Tongue (tissue), 2 donors: Measurements from ENCODE around the gene SNU13. TPM values are rescaled to one million over a fixed set of nuclear protein-coding genes. Genes with fewer than 3 reads are reported as not detected.
"Not testable (repeated sequence)": the region's sequence is repeated elsewhere in the genome, so short reads cannot be mapped to it uniquely, and the experiment has no call there.

Source experiments
- DNase-seq: peaks from one replicate; pipeline ENCODE4 v3.0.0-alpha.2; 2015
- total RNA-seq: library from RNA; depleted of rRNA; stranded (reverse); fragments of >200 nt; gene quantifications from one replicate; pipeline ENCODE4 v1.2.3, GENCODE V29; 2014

SNU13 gene
- total RNA-seq, 1 donor from 2014 or later = 68.6 TPM

GRCh38 chr22:41681616-41682015 lies 7.1 kb downstream of the SNU13 start:
- no peak for DNase-seq

- no peak for DNase-seq
These were observed 12.5 kb downstream of the SNU13 start for GRCh38 chr22:41676134-41676533.

- DNase-seq = peak; percentile 68
These were observed 13.8 kb downstream of the SNU13 start for GRCh38 chr22:41674846-41675340.

GRCh38 chr22:41672780-41673509 lies 15.7 kb downstream of the SNU13 start:
- DNase-seq = no peak

- not testable (repeated sequence) for DNase-seq
These were observed 16.6 kb downstream of the SNU13 start for GRCh38 chr22:41672096-41672495.

GRCh38 chr22:41668971-41669911 lies 19.4 kb downstream of the SNU13 start:
- no peak for DNase-seq

GRCh38 chr22:41664951-41665350 lies 23.7 kb downstream of the SNU13 start:
- DNase-seq = no peak

GRCh38 chr22:41664490-41664889 lies 24.2 kb downstream of the SNU13 start:
- DNase-seq = no peak

- not testable (repeated sequence) for DNase-seq
These were observed 25.1 kb downstream of the SNU13 start for GRCh38 chr22:41663594-41663993.

GRCh38 chr22:41661713-41662112 lies 27.0 kb downstream of the SNU13 start:
- DNase-seq = no peak

- DNase-seq = no peak
These were observed 27.6 kb downstream of the SNU13 start for GRCh38 chr22:41661088-41661487.

GRCh38 chr22:41660416-41660815 lies 28.3 kb downstream of the SNU13 start:
- DNase-seq = peak; percentile 35

- DNase-seq = no peak
These were observed 28.7 kb downstream of the SNU13 start for GRCh38 chr22:41659941-41660340.

GRCh38 chr22:41658869-41659268 lies 29.8 kb downstream of the SNU13 start:
- no peak for DNase-seq

GRCh38 chr22:41657709-41658108 lies 31.0 kb downstream of the SNU13 start:
- DNase-seq = no peak

GRCh38 chr22:41656556-41656955 lies 32.1 kb downstream of the SNU13 start:
- no peak for DNase-seq

- no peak for DNase-seq
These were observed 34.3 kb downstream of the SNU13 start for GRCh38 chr22:41654322-41654721.

- no peak for DNase-seq
These were observed 37.8 kb downstream of the SNU13 start for GRCh38 chr22:41650821-41651220.

GRCh38 chr22:41650229-41650628 lies 38.4 kb downstream of the SNU13 start:
- no peak for DNase-seq

- no peak for DNase-seq
These were observed 40.2 kb downstream of the SNU13 start for GRCh38 chr22:41648432-41648831.

GRCh38 chr22:41647771-41648170 lies 40.9 kb downstream of the SNU13 start:
- no peak for DNase-seq

GRCh38 chr22:41642331-41643110 lies 46.1 kb downstream of the SNU13 start:
- DNase-seq = no peak
